Measurements from ENCODE around the gene RALGAPB.
"Not testable (repeated sequence)": the region's sequence is repeated elsewhere in the genome, so short reads cannot be mapped to it uniquely, and the experiment has no call there.

The RALGAPB gene

DNA sequence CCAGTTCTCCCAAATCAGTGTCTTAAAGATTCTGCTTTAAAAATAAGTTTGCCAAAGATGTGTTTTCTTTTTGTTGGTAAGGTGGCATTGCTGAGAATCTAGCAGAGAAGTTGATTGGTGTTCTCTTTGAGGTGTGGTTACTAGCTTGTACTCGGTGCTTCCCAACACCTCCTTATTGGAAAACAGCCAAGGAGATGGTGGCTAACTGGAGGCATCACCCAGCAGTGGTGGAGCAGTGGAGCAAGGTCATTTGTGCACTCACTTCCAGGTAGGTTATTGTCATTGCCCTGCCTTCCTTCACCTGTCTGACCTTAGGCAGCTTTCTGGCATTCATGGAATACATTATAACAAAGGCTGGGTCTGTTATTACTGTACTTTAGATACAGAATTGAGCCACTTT, 26.7 kb downstream of the RALGAPB start:
- no peak for DNase-seq

DNA sequence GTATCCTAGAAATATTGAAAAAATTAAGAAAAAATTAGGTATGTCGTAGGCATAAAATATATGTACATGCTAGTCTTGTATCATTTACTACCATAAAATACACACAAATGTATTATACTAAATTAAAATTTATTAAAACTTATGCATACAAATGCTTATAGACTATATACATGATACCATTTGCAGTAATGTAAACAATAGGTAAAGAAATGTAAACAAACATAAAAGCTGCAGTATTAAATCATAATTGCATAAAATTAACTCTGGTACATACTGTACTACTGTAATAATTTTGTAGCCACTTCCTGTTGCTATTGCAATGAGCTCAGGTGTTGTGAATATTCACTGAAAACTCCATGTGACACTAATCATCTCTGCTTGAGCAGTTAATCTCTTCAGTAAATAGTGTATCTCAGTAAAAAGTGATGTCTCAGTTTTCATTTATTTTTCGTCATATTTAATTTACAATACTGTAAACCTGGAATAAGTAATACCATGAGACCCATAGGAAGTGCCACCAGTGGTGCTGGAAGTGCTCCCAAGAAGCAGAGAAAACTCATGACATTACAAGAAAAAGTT, 29.3 kb downstream of the RALGAPB start:
- DNase-seq = no peak

DNA sequence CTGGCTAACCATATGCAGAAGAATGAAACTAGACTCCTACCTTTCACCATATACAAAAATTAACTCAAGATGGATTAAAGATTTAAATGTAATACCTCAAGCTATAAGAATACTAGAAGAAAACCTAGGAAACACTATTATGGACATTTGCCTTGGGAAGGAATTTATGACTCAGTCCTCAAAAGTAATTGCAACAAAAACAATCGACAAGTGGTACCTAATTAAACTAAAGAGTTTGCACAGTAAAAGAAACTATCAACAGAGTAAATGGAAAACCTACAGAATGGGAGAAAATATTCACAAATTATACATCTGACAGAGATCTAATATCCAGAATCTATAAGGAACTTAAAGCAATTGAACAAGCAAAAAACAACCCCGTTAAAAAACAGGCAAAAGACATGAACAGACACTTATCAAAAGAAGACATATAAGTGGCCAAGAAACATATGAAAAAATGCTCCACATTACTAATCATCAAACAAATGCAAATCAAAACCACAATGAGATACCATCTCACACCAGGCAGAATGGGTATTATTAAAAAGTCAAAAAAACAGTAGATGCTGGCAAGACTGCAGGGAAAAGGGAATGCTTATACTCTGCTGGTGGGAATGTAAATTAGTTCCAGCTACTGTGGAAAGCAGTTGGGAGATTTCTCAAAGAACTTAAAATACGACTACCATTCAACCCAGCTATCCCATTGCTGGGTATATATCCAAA, 31.9 kb downstream of the RALGAPB start:
- no peak for DNase-seq

DNA sequence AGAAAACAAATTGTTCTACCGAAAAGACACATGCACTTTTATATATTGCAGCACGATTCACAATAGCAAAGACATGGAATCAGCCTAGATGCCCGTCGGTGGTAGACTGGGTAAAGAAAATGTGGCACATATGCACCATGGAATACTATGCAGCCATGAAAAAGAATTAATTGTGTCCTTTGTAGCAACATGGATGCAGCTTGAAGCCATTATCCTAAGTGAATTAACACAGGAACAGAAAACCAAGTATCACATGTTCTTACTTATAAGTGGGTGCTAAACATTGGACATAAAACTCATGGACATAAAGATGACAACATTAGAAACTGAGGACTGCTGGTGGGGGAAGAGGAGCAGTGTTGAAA, 32.4 kb downstream of the RALGAPB start:
- no peak for DNase-seq

DNA sequence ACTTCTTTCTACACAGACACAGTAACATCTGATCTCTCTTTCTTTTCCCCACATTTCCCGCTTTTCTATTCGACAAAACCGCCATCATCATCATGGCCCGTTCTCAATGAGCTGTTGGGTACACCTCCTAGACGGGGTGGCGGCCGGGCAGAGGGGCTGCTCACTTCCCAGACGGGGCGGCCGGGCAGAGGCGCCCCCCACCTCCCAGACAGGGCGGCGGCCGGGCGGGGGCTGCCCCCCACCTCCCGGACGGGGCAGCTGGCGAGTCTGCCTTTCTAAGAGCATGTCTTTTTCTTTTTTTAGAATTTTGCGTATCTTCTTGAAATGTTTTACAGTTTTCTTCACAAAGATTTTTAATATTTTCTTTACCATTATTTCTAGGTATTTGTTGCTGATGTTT, 39.1 kb downstream of the RALGAPB start:
- not testable (repeated sequence) for DNase-seq

DNA sequence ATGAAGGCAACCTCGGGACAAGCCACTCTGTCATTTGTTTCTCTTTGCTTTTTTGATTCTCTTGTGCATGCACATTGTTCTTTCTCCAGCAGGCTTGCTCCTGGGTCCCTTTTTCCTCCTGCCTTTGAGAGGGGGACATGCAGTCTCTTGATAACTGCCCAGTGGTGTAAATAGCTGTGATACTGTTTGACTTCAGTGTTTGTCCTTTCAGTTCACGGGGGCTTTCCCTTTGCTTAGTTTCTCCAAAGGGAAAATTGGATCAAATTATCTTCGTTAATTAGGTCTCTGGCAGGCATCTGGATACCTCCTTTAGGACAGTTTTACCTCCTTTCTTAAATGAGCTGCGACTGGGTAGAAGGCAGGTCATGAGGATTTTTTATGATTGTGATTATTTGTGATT, 41.5 kb downstream of the RALGAPB start:
- DNase-seq = no peak

DNA sequence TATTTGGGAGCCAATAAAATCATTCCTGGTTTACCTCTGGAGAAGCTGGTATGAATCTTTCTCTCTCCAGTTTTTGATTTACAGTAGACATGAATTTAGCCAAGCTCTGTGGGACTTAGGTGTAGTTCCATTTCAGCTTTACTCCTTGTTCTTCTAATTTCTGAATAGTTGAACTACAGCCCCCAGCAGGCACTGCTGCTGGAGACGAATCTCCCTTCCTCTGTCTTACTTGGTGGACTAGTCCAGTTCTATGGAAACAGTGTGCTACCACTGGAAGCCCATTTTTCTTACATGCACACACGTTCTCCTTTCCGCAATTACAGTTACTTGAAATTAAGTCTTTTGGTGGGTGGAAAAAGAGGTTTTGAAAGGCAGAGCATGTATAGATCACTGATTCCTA, 42.3 kb downstream of the RALGAPB start:
- no peak for DNase-seq

DNA sequence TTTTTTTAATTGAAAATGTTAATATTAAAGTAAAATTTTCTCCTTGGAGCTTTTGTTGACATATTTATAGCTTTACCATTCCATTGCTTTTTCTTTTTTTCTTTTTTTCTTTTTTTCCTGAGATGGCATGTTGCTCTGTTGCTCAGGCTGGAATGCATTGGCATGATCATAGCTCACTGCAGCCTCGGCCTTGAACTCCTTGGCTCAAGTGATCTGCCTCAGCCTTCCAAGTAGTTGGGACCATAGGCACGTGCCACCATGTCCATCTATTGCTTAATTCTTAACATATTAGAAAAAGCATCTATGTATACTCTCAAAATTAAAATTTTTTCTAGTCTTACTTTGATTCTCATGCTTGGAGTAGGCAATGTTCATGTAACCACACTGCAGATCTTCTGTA, 43.0 kb downstream of the RALGAPB start:
- DNase-seq = no peak

DNA sequence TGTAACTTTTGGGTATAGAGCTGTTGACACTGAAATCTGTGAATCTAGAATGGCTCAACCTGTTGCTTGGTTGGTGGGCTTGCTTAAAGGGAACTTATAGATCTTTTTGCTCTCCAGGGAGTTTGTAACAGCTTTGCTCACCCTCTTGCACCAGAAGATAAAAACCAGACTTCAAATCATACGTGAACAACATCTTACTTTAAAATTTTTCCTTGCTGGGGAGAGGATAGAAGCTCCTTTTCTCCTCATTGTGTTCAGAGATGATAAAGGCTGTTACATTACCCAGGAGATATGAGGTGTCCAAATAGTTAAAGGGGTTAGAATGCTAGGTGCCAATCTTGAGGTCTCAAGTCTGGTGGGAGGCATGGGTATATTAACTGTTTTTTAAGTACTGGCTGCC, 46.8 kb downstream of the RALGAPB start:
- DNase-seq = no peak

DNA sequence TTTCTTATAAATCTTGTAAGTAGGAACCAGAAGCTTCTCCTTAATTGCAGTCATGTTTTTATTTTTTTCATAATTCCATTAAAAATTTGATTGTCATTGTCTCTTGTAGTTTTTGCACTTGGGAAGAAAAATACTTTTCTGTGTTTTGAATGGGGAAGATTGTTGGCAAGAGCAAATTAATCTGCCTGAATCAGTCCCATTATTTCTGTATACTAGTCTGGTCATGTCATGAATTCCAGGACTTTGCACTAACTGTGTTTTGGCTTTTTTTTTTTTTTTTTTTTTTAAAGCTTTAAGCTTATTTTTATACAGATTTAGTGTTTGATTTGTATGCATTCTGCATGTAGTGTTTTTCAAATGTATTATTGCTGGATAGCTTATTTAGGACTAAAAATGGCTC, 47.6 kb downstream of the RALGAPB start:
- DNase-seq = no peak

DNA sequence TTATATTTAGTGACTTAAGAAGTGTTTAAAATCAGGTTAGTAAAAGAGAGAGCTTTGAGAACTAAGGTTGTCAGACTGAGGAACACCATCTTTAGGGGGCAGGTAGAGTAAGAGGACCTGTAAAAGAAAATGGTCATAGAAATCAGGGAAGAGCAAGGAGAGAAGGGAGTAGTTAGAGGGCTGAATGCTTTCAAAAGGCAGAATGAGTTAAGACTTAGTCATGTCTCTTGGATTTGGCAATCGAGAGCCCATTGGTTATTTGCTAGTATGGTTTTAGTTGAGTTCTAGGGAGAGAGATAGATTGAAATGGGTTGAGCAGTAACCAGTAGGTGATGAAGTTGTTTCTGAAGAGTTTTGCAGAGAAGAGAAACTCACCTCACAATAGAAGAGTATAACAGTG, 51.1 kb downstream of the RALGAPB start:
- DNase-seq = no peak

DNA sequence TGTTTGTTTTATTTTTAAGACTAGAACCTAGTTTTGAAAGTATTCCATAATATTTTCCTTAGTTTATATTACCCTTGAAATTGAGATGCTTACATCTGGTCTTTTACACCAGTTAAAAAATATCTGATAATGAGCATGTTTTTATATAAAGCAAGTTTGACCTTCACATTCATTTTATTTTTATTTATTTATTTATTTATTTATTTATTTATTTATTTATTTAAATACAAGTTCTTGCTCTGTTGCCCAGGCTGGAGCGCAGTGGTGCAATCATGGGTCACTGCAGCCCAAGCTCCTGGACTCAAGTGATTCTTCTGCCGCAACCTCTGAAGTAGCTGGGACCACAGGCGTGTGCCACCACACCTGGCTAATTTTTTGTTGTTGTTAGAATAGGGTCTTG, 55.5 kb downstream of the RALGAPB start:
- no peak for DNase-seq

DNA sequence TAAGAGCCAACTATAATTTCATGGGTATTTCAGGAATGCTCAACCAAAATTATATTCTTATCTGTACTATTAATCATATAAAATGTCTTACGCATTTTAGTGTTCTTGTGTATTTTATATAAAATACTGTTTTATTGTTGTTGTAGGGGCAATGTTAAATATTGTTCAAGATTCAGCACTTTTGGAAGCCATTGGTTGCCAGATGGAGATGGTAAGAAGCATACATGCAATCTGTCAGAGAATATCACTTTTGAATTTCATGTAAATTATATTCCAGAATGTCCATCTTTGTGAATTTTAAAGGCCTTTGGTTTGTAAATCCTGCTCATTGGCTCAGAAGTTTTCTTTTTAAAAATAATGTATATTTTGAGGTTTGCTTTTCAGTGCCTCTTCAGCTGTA, 58.4 kb downstream of the RALGAPB start:
- no peak for DNase-seq

DNA sequence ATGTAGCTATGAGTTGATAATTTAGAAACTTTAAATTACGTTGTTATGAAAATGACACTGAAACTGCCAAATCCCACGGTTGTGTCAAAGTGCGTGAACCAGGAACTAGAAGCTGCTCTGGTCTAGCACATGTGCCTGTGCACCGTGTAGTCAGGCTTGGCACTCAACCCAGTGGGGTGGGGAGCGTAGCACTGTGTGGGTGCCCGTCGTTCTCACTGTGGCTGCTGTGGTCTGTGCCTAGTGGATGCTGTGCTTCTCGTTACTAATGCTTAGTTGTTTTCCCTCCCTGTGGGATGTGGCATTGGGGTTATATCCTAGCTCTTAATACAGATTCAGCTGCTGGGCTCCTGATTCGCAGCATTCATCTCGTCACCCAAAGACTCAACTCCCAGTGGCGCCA, 62.1 kb downstream of the RALGAPB start:
- peak; percentile 2 for DNase-seq

DNA sequence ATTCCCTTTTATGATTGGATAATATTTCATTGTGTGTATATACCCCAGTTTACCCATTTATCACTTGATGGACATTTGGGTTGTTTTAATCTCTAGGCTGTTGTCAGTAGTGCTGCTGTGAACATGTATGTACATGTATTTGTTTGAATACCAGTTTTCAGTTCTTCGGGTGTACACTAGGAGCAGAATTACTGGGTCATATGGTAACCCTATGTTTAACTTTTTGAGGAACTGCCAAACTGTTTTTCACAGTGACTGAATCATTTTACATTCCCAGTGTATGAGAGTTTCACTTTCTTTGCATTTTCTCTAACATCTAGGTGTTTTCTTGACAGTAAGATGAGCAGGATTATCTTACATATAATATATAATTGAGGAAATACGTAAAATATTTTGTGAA, 63.7 kb downstream of the RALGAPB start:
- no peak for DNase-seq

DNA sequence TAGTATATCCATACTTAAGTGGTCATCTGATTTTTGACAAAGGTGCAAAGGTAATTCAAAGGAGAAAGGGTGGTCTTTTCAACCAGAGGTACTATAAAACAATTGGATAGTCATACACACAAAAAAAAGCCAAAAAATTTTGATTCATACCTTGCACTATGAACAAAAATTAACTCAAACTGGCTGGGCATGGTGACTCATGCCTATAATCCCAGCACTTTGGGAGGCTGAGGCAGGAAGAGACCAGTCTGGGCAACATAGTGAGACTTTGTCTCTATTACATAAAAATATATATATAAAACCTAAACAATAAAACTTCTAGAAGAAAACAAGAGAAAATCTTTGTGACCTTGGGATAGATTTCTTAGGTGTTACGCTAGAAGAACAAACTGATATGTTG, 64.5 kb downstream of the RALGAPB start:
- DNase-seq = no peak

DNA sequence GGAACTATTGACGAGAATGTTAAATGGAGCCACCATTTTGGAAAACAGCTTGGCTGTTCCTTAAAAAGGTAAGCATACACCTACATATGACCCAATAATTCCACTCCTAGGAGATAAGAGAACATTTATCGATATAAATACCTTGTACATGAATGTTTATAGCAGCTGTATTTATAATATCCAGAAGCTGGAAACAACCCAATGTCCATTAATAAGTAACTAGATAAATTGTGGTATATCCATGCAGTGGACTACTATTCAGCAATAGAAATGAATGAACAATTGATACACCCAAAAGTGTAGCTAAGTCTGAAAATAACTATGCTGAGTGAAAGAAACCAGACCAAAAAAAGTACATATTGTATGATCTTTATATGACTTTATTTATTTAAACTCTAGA, 66.1 kb downstream of the RALGAPB start:
- no peak for DNase-seq

DNA sequence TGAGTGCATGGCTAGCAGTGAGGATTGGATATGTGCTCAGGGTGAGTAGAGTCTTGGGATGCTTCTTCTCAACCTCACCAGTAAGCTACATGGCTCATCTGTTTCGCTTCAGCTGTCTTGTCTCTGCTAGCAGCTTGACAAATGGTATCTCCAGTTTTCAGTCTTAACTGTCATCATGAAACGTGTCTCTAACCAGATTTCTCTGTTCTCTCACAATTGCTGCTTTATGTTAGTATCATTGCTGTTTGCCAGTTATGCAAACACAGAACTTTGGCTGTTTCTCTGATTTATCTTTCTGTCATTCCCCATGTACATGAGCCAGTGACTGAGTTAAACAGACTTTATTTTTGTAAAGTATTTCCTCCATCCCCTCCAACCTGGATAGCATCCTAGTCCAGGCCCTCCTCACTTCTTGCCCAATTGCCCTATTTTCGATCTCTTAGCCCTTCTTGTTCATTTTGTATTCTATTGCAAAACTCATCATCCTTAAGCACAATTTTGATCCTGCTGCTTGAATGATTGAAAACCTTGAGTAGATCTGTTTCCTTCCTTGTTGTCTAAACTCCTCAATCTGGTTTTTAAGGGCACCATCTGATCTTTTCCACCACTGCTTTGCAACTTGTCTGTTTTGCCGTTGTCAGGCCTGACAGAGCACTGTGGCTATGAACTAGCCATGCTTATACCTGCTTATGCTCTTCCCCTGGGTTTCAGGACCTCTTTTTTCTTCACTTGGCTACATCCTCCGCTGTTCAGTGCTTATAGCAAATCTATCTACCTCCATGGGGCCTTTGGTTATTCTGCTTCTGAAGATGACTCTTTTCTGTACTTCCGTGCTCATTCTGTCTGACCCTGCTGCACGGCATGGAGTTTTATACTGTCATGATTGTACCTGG, 70.6 kb downstream of the RALGAPB start:
- no peak for DNase-seq

DNA sequence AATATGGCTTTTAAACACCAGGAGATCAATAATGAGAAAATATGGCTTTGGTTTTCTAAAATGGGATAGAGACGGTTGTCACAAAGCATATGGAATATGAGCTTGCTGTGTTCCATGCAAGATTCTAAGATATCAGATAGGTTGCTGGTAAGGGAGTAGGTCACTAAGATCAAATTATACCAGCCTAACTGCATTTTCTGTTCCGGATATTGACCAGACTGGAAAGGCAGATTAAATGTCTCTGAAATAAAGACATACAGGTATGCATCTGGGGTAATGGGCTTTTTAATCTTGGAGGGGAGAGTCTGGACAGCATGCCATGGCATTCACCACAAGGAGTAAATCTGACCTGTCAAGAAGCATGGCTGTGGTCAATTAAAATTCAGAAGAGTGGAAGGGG, 73.1 kb downstream of the RALGAPB start:
- no peak for DNase-seq

DNA sequence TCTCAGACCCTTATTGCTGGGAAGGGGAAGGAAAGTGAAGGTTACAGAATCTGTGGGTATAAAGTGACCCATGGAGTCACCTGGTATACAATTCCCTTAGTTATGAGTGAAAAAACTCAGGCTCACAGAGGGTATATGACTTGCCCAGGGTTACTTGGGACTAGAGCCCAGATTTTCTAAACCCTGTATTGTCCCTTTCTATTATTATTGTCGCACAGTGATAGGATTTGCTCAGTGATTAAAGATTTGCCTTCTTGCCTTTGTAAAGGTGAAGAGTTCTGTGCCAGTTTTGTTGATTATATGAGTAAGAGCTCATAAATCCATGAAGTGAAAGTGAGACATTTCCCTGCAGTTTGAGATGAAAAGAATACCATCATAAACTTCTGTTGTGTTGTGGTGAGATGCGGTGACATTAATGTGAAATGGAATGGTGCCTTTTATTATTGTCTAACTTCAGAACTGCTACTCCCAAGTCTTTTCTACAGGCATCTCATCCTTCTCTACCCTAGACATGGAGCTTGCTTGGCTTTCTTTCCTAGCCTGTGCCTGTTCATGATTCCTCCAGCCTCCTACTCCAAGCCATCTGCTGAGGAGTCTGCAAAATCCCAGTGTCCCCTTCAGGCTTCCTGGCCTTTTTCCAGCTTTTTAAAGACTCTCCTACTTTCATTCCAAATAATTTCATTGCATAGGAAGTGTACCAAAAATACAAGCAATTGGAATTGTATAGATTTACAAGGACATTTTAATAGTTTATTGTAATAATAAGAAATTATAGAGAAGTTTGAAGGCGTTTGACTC, 74.8 kb downstream of the RALGAPB start:
- DNase-seq = no peak

DNA sequence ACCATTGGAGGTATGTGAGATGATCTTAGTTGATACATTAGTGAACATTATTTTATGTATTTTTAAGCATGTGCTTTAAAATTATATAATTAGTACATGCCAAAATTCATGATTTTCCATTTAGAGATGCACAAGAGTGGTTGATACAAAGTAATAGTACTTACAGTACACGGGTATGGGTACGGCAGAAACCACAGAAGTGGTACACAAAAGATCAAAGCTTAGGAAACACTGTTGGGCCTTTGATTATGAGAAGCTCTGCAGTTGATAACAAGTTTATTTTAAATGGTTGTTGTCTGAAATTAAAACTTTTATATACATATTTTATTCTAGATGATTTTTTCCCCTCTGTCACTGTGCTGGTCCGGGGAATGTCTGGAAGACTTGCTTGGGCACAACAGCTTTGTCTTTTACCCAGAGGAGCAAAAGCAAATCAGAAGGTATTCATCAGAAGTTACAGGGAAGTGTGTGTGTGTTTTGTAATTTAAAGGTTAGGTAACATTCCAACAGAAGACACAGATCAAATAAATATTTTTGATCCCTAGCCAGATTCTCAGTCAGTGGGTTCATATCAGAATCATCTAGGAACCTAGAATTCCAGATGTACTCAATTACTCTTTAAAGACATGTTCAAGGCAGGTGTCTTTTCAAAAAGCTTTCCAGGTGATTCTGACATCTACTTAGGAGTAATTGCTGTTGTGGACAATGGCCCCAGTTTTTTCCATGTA, 75.9 kb downstream of the RALGAPB start:
- DNase-seq = no peak

DNA sequence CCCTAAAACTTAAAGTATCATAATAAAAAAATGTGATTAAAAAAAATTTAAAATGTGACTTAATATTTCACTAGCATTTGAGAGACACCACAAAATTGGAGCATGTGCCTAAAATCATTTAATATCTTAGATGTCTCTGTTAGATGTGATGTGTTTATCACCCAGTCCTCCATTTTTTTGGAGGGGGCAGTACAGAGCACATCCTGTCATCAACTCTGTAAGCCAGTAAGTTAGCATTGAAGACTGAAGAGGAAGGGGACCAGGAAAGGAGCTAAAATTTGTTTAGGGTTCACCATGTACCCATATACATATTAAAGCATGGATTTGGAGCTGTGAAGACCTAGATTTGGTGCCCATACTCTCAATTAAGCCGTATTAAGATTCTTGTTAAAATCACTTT, 77.6 kb downstream of the RALGAPB start:
- no peak for DNase-seq

Measured in activated CD4-positive, alpha-beta T cell treated with anti-CD3 and anti-CD28 coated beads, Interleukin-2, amount 50 U/mL, for 16 hours (primary cell).